HCT116 (cell line): ENCODE data around the gene PDZD4. TPM values are rescaled to one million over a fixed set of nuclear protein-coding genes. Genes with fewer than 3 reads are reported as not detected.

Experiments used
- ATAC-seq: fragments of 200-7000 bp; cut with Tn5 transposase; 2 replicates; pipeline ENCODE4 v1.9.1; 2020; ENCODE audit warnings: mild to moderate bottlenecking, moderate library complexity
- BruUV-seq: library from RNA; stranded (reverse); fragments of 400-500 nt; replicated peaks from 2 replicates; lab custom pipeline; 2021; lab: Mats Ljungman, UMichigan
- CTCF ChIA-PET: fragments of 300-600 bp; sonication (Branson Sonifier 250); formaldehyde crosslinking; loops from one replicate; lab custom pipeline; 2021; ENCODE audit warnings: antibody characterized with exemption; lab: Charles Lee
- POLR2A ChIA-PET: fragments of 300-600, 350-600 bp; sonication (Branson Sonifier 250); formaldehyde crosslinking; loops from one replicate; lab custom pipeline; 2021; ENCODE audit warnings: antibody characterized with exemption; lab: Charles Lee
- RAD21 ChIA-PET, 2 experiments: fragments of 300-600 bp; sonication (Branson Sonifier 250); formaldehyde crosslinking; loops; one replicate each; lab custom pipeline; 2023; ENCODE audit warnings: low total read pairs in 2 of 2; ENCODE audit not compliant: uncharacterized antibody in 2 of 2, unreplicated experiment in 2 of 2, low non-redundant PET in 1 of 2; lab: Charles Lee
- DNase-seq: peaks from one replicate; pipeline ENCODE4 v3.0.0-alpha.2; 2010; ENCODE audit warnings: low read depth, low spot score
- H2AFZ ChIP-seq: fragments of 200-600 bp; shearing (Covaris generic), sonication (generic); 2 replicates; pipeline ENCODE4 v1.6.1; 2017; ENCODE audit warnings: low read depth, mixed run types, mixed read lengths, antibody characterized with exemption, low read length; ENCODE audit not compliant: poor library complexity, severe bottlenecking
- H3K27ac ChIP-seq: 2 replicates; pipeline ENCODE4 v1.5.1; 2012; ENCODE audit warnings: low read depth, low read length
- H3K27me3 ChIP-seq: fragments of 200-600 bp; sonication (generic); 2 replicates; pipeline ENCODE4 v1.6.1; 2016; ENCODE audit warnings: mixed run types, low read length, mixed read lengths; ENCODE audit not compliant: insufficient read depth
- H3K36me3 ChIP-seq, 2 experiments: fragments of 200-500 bp in 1 of 2; fragments of 200-600 bp in 1 of 2; sonication (Bioruptor generic) in 1 of 2; sonication (generic) in 1 of 2; 2 replicates each; pipeline versions ENCODE4 v1.5.1 to v1.6.1; 2014 to 2016; ENCODE audit warnings: low read length in 2 of 2, inconsistent platforms in 1 of 2, mixed read lengths in 1 of 2, mixed run types in 1 of 2; ENCODE audit not compliant: insufficient read depth in 2 of 2, control insufficient read depth in 1 of 2
- H3K4me1 ChIP-seq, 2 experiments: fragments of 200-600 bp in 1 of 2; sonication (generic) in 1 of 2; 2 replicates each; pipeline versions ENCODE4 v1.5.1 to v1.6.1; 2012 to 2017; ENCODE audit warnings: low read length in 2 of 2, inconsistent platforms in 1 of 2, mild to moderate bottlenecking in 1 of 2, mixed read lengths in 1 of 2, mixed run types in 1 of 2, moderate library complexity in 1 of 2; ENCODE audit not compliant: insufficient read depth in 2 of 2, control insufficient read depth in 1 of 2
- H3K4me2 ChIP-seq: fragments of 200-600 bp; sonication (generic); 2 replicates; pipeline ENCODE4 v1.6.1; 2017; ENCODE audit warnings: mixed run types, low read length, mixed read lengths
- H3K4me3 ChIP-seq, 2 experiments: fragments of 200-600 bp in 1 of 2; sonication (generic) in 1 of 2; replicated peaks in 1 of 2; 2 replicates each; pipeline ENCODE4 v1.5.1; 2011 to 2016; ENCODE audit warnings: low read length in 2 of 2, control low read depth in 1 of 2, low read depth in 1 of 2, mild to moderate bottlenecking in 1 of 2, mixed read lengths in 1 of 2, mixed run types in 1 of 2
- H3K79me2 ChIP-seq: fragments of 200-600 bp; sonication (generic); 2 replicates; pipeline ENCODE4 v1.6.1; 2017; ENCODE audit warnings: mild to moderate bottlenecking, mixed run types, low read length, moderate library complexity, mixed read lengths; ENCODE audit not compliant: insufficient read depth
- H3K9ac ChIP-seq: fragments of 200-600 bp; sonication (generic); 2 replicates; pipeline ENCODE4 v1.6.1; 2016; ENCODE audit warnings: low read length, mixed read lengths
- H3K9me2 ChIP-seq: fragments of 200-600 bp; sonication (generic), shearing (Covaris generic); 2 replicates; pipeline ENCODE4 v1.6.1; 2017; ENCODE audit warnings: mixed run types, mild to moderate bottlenecking, moderate library complexity; ENCODE audit not compliant: insufficient read depth
- H3K9me3 ChIP-seq, 2 experiments: fragments of 200-500 bp in 1 of 2; fragments of 200-600 bp in 1 of 2; sonication (Bioruptor generic) in 1 of 2; sonication (generic) in 1 of 2; 2 replicates each; pipeline ENCODE4 v1.6.1; 2014 to 2017; ENCODE audit warnings: low read length in 2 of 2, mixed read lengths in 2 of 2, inconsistent platforms in 1 of 2, low read depth in 1 of 2, mild to moderate bottlenecking in 1 of 2, mixed run types in 1 of 2, moderate library complexity in 1 of 2; ENCODE audit not compliant: control insufficient read depth in 1 of 2, insufficient read depth in 1 of 2
- H4K20me1 ChIP-seq: fragments of 200-600 bp; sonication (generic), shearing (Covaris generic); 2 replicates; pipeline ENCODE4 v1.6.1; 2017; ENCODE audit warnings: mixed run types, mild to moderate bottlenecking, moderate library complexity; ENCODE audit not compliant: insufficient read depth
- ATF3 ChIP-seq: IDR thresholded peaks from 2 replicates; pipeline ENCODE4 v1.6.1; 2012
- CEBPB ChIP-seq: IDR thresholded peaks from 2 replicates; pipeline ENCODE4 v1.6.1; 2012; ENCODE audit warnings: low read depth
- EZH2phosphoT487 ChIP-seq: fragments of 200-600 bp; IDR thresholded peaks from 2 replicates; pipeline ENCODE4 v1.6.1; 2018; ENCODE audit warnings: antibody characterized with exemption, borderline replicate concordance
- JUND ChIP-seq: IDR thresholded peaks from 2 replicates; pipeline ENCODE4 v1.6.1; 2012
- POLR2A ChIP-seq: IDR thresholded peaks from 2 replicates; pipeline ENCODE4 v1.7.0; 2011; ENCODE audit warnings: borderline replicate concordance; ENCODE audit not compliant: insufficient read depth, insufficient read length; ENCODE audit errors: extremely low read depth
- POLR2AphosphoS5 ChIP-seq: IDR thresholded peaks from 2 replicates; pipeline ENCODE4 v1.6.1; 2011; ENCODE audit warnings: mild to moderate bottlenecking, low read depth, low read length, moderate library complexity
- RAD21 ChIP-seq: IDR thresholded peaks from 2 replicates; pipeline ENCODE4 v1.6.1; 2012; ENCODE audit warnings: low read depth, mild to moderate bottlenecking
- SIN3A ChIP-seq: IDR thresholded peaks from 2 replicates; pipeline ENCODE4 v1.6.1; 2012; ENCODE audit warnings: low read depth
- SRF ChIP-seq: IDR thresholded peaks from 2 replicates; pipeline ENCODE4 v1.6.1; 2012; ENCODE audit warnings: low read depth
- TCF7L2 ChIP-seq: IDR thresholded peaks from 2 replicates; pipeline ENCODE4 v1.7.0; 2011; ENCODE audit warnings: borderline replicate concordance, inconsistent platforms; ENCODE audit not compliant: insufficient read depth, insufficient read length; ENCODE audit errors: extremely low read depth
- YY1 ChIP-seq: IDR thresholded peaks from 2 replicates; pipeline ENCODE4 v1.6.1; 2011; ENCODE audit warnings: low read length, low read depth, moderate library complexity, mild to moderate bottlenecking; ENCODE audit not compliant: insufficient replicate concordance; ENCODE audit errors: extremely low read depth
- ZNF274 ChIP-seq: fragments of 200-500 bp; sonication (Bioruptor generic); IDR thresholded peaks from 2 replicates; pipeline ENCODE4 v1.6.1; 2014; ENCODE audit warnings: mild to moderate bottlenecking, low read depth, low read length, inconsistent platforms
- intact Hi-C: fragments of 100-400 bp; cut with micrococcal nuclease; formaldehyde crosslinking; loops from 2 replicates; pipeline ENCODE4 v1.10.0; 2022
- total RNA-seq: library from RNA; stranded (reverse); gene quantifications from one replicate; pipeline ENCODE4 v1.2.1, GENCODE V29; 2021; ENCODE audit not compliant: unreplicated experiment
- TF ChIP-seq, protein P1 (sequence below): IDR thresholded peaks from 2 replicates; pipeline ENCODE4 v1.6.1; 2012; ENCODE audit warnings: low read depth
- TF ChIP-seq, protein P2 (sequence below): IDR thresholded peaks from 2 replicates; pipeline ENCODE4 v1.6.1; 2012

The PDZD4 gene
- total RNA-seq, 1 experiment from 2014 or later = 0.30 TPM

- ChIA-PET POLR2A (no interaction called here), CTCF (no interaction called here), RAD21 (no interaction called here)
- Histone ChIP-seq H3K4me1 (peaks cover 0 to 6% of the 10 kb centered on the region in 2 experiments; a peak in 1 of 4 replicates), H3K9ac (no peak overlapping the region), H2AFZ (no peak overlapping the region), H4K20me1 (no peaks in the 10 kb centered on the region), H3K9me3 (no peaks in the 10 kb centered on the region), H3K4me3 (no peak overlapping the region), H3K4me2 (no peak overlapping the region), H3K9me2 (no peaks in the 10 kb centered on the region), H3K79me2 (no peaks in the 10 kb centered on the region), H3K27me3 (no peaks in the 10 kb centered on the region), H3K27ac (no peak overlapping the region), H3K36me3 (no peaks in the 10 kb centered on the region)
- DNase-seq (no peak), ATAC-seq (no peak)
- no TSS peak for BruUV-seq
- TF ChIP-seq ZNF274 = no peak
- no peak for TF ChIP-seq CEBPB
- TF ChIP-seq JUND = no peak
- TF ChIP-seq TCF7L2 = no peak
- no peak for TF ChIP-seq SIN3A
- TF ChIP-seq, protein P1, sequence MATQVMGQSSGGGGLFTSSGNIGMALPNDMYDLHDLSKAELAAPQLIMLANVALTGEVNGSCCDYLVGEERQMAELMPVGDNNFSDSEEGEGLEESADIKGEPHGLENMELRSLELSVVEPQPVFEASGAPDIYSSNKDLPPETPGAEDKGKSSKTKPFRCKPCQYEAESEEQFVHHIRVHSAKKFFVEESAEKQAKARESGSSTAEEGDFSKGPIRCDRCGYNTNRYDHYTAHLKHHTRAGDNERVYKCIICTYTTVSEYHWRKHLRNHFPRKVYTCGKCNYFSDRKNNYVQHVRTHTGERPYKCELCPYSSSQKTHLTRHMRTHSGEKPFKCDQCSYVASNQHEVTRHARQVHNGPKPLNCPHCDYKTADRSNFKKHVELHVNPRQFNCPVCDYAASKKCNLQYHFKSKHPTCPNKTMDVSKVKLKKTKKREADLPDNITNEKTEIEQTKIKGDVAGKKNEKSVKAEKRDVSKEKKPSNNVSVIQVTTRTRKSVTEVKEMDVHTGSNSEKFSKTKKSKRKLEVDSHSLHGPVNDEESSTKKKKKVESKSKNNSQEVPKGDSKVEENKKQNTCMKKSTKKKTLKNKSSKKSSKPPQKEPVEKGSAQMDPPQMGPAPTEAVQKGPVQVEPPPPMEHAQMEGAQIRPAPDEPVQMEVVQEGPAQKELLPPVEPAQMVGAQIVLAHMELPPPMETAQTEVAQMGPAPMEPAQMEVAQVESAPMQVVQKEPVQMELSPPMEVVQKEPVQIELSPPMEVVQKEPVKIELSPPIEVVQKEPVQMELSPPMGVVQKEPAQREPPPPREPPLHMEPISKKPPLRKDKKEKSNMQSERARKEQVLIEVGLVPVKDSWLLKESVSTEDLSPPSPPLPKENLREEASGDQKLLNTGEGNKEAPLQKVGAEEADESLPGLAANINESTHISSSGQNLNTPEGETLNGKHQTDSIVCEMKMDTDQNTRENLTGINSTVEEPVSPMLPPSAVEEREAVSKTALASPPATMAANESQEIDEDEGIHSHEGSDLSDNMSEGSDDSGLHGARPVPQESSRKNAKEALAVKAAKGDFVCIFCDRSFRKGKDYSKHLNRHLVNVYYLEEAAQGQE = no peak
- TF ChIP-seq POLR2AphosphoS5 = no peak
- TF ChIP-seq RAD21 = no peak
- no peak for TF ChIP-seq ATF3
- TF ChIP-seq EZH2phosphoT487 = no peak
- TF ChIP-seq POLR2A = no peak
- no peak for TF ChIP-seq SRF
- TF ChIP-seq YY1 = no peak
- TF ChIP-seq, protein P2, sequence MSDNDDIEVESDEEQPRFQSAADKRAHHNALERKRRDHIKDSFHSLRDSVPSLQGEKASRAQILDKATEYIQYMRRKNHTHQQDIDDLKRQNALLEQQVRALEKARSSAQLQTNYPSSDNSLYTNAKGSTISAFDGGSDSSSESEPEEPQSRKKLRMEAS = no peak
- intact Hi-C loops = no loop called here
These were observed 55.6 kb downstream of the PDZD4 start for GRCh38 chrX:153774576-153775292.
